PC-3 (cell line): ENCODE data around the gene SYDE2.

Experiments used
- CTCF ChIP-seq: fragments of 300-600 bp; sonication (generic); conservative IDR thresholded peaks from 2 replicates; pipeline ENCODE4 v1.5.1; 2017; ENCODE audit warnings: antibody characterized with exemption, low read depth, mild to moderate bottlenecking, low read length
- EZH2 ChIP-seq: fragments of 300-600 bp; sonication (generic); IDR thresholded peaks from one replicate; pipeline ENCODE4 v1.6.1; 2017; ENCODE audit warnings: antibody characterized with exemption, mild to moderate bottlenecking, low read length; ENCODE audit not compliant: unreplicated experiment

- no peak for TF ChIP-seq CTCF
- no peak for TF ChIP-seq EZH2
Observed at GRCh38 chr1:85171721-85172120, 29.1 kb downstream of the SYDE2 start.
